ENCODE data around the gene MAPKAP1.
A peak's percentile ranks its signal among the peaks of the same experiment; 100 is the strongest.

The MAPKAP1 gene

GRCh38 chr9:125521462-125522327 is 185.3 kb downstream of the MAPKAP1 start:
- H3K36me3 ChIP-seq (ENCODE audit: control insufficient read depth, insufficient read depth, low read length): no peaks in the 10 kb centered on the region
- peak overlapping the region; percentile 8 for H2BK15ac ChIP-seq (replicated peaks; ENCODE audit: low read depth)
- H3K4me1 ChIP-seq (ENCODE audit: control insufficient read depth, low read depth, low read length): peaks cover 31% of the 10 kb centered on the region
- H4K5ac ChIP-seq (ENCODE audit: low read length): peak overlapping the region; percentile 38
- H3K4ac ChIP-seq (ENCODE audit: low read depth, low read length): peak overlapping the region; percentile 41
- H3K4me2 ChIP-seq (ENCODE audit: low read length): no peak overlapping the region
- no peak overlapping the region for H3K4me3 ChIP-seq (ENCODE audit: low read length)
- no peak overlapping the region for H2BK120ac ChIP-seq (ENCODE audit: low read depth, low read length)
- H3K9ac ChIP-seq (ENCODE audit: low read length): no peak overlapping the region
- peaks cover 2% of the 10 kb centered on the region for H3K79me1 ChIP-seq (ENCODE audit: low read length)
- H3K79me2 ChIP-seq (ENCODE audit: control insufficient read depth, insufficient read depth, low read length): no peaks in the 10 kb centered on the region
- peak overlapping the region; percentile 83 for H2AK5ac ChIP-seq (ENCODE audit: low read length)
- H3K27me3 ChIP-seq (ENCODE audit: insufficient read depth, low read length, poor library complexity): no peaks in the 10 kb centered on the region
- WGBS (ENCODE audit: extremely low coverage, insufficient coverage, low lambda C conversion rate): no CpG with 5 or more reads among the region's 3 CpGs
- H4K8ac ChIP-seq (ENCODE audit: low read depth, low read length): no peak overlapping the region
- peak overlapping the region; percentile 87 for H2BK5ac ChIP-seq (ENCODE audit: low read length)
- peak overlapping the region; percentile 25 for H3K18ac ChIP-seq (ENCODE audit: low read length)
- DNase-seq: no peak
- peak overlapping the region; percentile 30 for H3K56ac ChIP-seq (ENCODE audit: low read length)
- no peak overlapping the region for H3K23ac ChIP-seq (ENCODE audit: low read length)
- no peak overlapping the region for H3K27ac ChIP-seq (ENCODE audit: low read depth, low read length)

- no peak overlapping the region for H3K4me3 ChIP-seq (ENCODE audit: low read length)
- H3K4me2 ChIP-seq (ENCODE audit: low read length): no peak overlapping the region
- H3K23ac ChIP-seq (ENCODE audit: low read length): no peak overlapping the region
- no peak overlapping the region for H4K8ac ChIP-seq (ENCODE audit: low read depth, low read length)
- H3K79me2 ChIP-seq (ENCODE audit: control insufficient read depth, insufficient read depth, low read length): no peaks in the 10 kb centered on the region
- H3K4ac ChIP-seq (ENCODE audit: low read depth, low read length): peak overlapping the region; percentile 22
- peak overlapping the region; percentile 37 for H2BK5ac ChIP-seq (ENCODE audit: low read length)
- no CpG with 5 or more reads among the region's 3 CpGs for WGBS (ENCODE audit: extremely low coverage, insufficient coverage, low lambda C conversion rate)
- peaks cover 35% of the 10 kb centered on the region for H3K4me1 ChIP-seq (ENCODE audit: control insufficient read depth, low read depth, low read length)
- no peak overlapping the region for H3K9ac ChIP-seq (ENCODE audit: low read length)
- no peak for DNase-seq
- no peak overlapping the region for H3K27ac ChIP-seq (ENCODE audit: low read depth, low read length)
- H3K36me3 ChIP-seq (ENCODE audit: control insufficient read depth, insufficient read depth, low read length): no peaks in the 10 kb centered on the region
- no peak overlapping the region for H2BK120ac ChIP-seq (ENCODE audit: low read depth, low read length)
- peaks cover 2% of the 10 kb centered on the region for H3K79me1 ChIP-seq (ENCODE audit: low read length)
- H4K5ac ChIP-seq (ENCODE audit: low read length): no peak overlapping the region
- peak overlapping the region; percentile 18 for H3K56ac ChIP-seq (ENCODE audit: low read length)
- H2AK5ac ChIP-seq (ENCODE audit: low read length): no peak overlapping the region
- H3K18ac ChIP-seq (ENCODE audit: low read length): peak overlapping the region; percentile 40
- no peaks in the 10 kb centered on the region for H3K27me3 ChIP-seq (ENCODE audit: insufficient read depth, low read length, poor library complexity)
- no peak overlapping the region for H2BK15ac ChIP-seq (replicated peaks; ENCODE audit: low read depth)
Measured at GRCh38 chr9:125519734-125520133, 187.3 kb downstream of the MAPKAP1 start.

- Histone ChIP-seq H3K56ac (ENCODE audit: low read length) (peak overlapping the region; percentile 81), H3K79me1 (ENCODE audit: low read length) (peaks cover 5% of the 10 kb centered on the region), H3K23ac (ENCODE audit: low read length) (peak overlapping the region; percentile 86), H3K27me3 (ENCODE audit: insufficient read depth, low read length, poor library complexity) (no peaks in the 10 kb centered on the region), H3K79me2 (ENCODE audit: control insufficient read depth, insufficient read depth, low read length) (no peaks in the 10 kb centered on the region), H3K18ac (ENCODE audit: low read length) (peak overlapping the region; percentile 15), H2BK120ac (ENCODE audit: low read depth, low read length) (peak overlapping the region; percentile 86), H3K4me3 (ENCODE audit: low read length) (no peak overlapping the region), H4K8ac (ENCODE audit: low read depth, low read length) (no peak overlapping the region), H3K36me3 (ENCODE audit: control insufficient read depth, insufficient read depth, low read length) (no peaks in the 10 kb centered on the region), H3K9ac (ENCODE audit: low read length) (peak overlapping the region; percentile 21), H2BK15ac (replicated peaks; ENCODE audit: low read depth) (no peak overlapping the region), H4K5ac (ENCODE audit: low read length) (no peak overlapping the region), H3K4me1 (ENCODE audit: control insufficient read depth, low read depth, low read length) (peaks cover 38% of the 10 kb centered on the region), H3K27ac (ENCODE audit: low read depth, low read length) (peak overlapping the region; percentile 34), H2BK5ac (ENCODE audit: low read length) (peak overlapping the region; percentile 64), H3K4me2 (ENCODE audit: low read length) (no peak overlapping the region), H2AK5ac (ENCODE audit: low read length) (peak overlapping the region; percentile 89), H3K4ac (ENCODE audit: low read depth, low read length) (peak overlapping the region; percentile 48)
- no peak for DNase-seq
- WGBS (ENCODE audit: extremely low coverage, insufficient coverage, low lambda C conversion rate): no CpG with 5 or more reads among the region's 4 CpGs
Measured at GRCh38 chr9:125517577-125517976, 189.4 kb downstream of the MAPKAP1 start.

- no CpG with 5 or more reads among the region's 6 CpGs for WGBS (ENCODE audit: extremely low coverage, insufficient coverage, low lambda C conversion rate)
- Histone ChIP-seq H2BK15ac (replicated peaks; ENCODE audit: low read depth) (no peak overlapping the region), H3K4ac (ENCODE audit: low read depth, low read length) (peak overlapping the region; percentile 97), H2AK5ac (ENCODE audit: low read length) (peak overlapping the region; percentile 96), H3K56ac (ENCODE audit: low read length) (peak overlapping the region; percentile 89), H3K4me1 (ENCODE audit: control insufficient read depth, low read depth, low read length) (peaks cover 31% of the 10 kb centered on the region), H3K79me2 (ENCODE audit: control insufficient read depth, insufficient read depth, low read length) (no peaks in the 10 kb centered on the region), H3K23ac (ENCODE audit: low read length) (no peak overlapping the region), H3K4me3 (ENCODE audit: low read length) (no peak overlapping the region), H3K27me3 (ENCODE audit: insufficient read depth, low read length, poor library complexity) (no peaks in the 10 kb centered on the region), H2BK120ac (ENCODE audit: low read depth, low read length) (peak overlapping the region; percentile 99), H3K9ac (ENCODE audit: low read length) (peak overlapping the region; percentile 55), H3K27ac (ENCODE audit: low read depth, low read length) (peak overlapping the region; percentile 89), H3K18ac (ENCODE audit: low read length) (peak overlapping the region; percentile 99), H3K4me2 (ENCODE audit: low read length) (no peak overlapping the region), H3K79me1 (ENCODE audit: low read length) (peaks cover 5% of the 10 kb centered on the region), H3K36me3 (ENCODE audit: control insufficient read depth, insufficient read depth, low read length) (no peaks in the 10 kb centered on the region), H4K8ac (ENCODE audit: low read depth, low read length) (peak overlapping the region; percentile 94), H2BK5ac (ENCODE audit: low read length) (peak overlapping the region; percentile 100), H4K5ac (ENCODE audit: low read length) (peak overlapping the region; percentile 95)
- DNase-seq: peak; percentile 93
Measured at GRCh38 chr9:125515983-125516940, 190.7 kb downstream of the MAPKAP1 start.

- Histone ChIP-seq H3K36me3 (ENCODE audit: control insufficient read depth, insufficient read depth, low read length) (no peaks in the 10 kb centered on the region), H3K18ac (ENCODE audit: low read length) (peak overlapping the region; percentile 78), H3K4ac (ENCODE audit: low read depth, low read length) (peak overlapping the region; percentile 66), H2BK15ac (replicated peaks; ENCODE audit: low read depth) (no peak overlapping the region), H3K79me1 (ENCODE audit: low read length) (peaks cover 3% of the 10 kb centered on the region), H3K27ac (ENCODE audit: low read depth, low read length) (peak overlapping the region; percentile 91), H2BK120ac (ENCODE audit: low read depth, low read length) (peak overlapping the region; percentile 99), H4K5ac (ENCODE audit: low read length) (no peak overlapping the region), H3K23ac (ENCODE audit: low read length) (no peak overlapping the region), H3K4me3 (ENCODE audit: low read length) (no peak overlapping the region), H3K9ac (ENCODE audit: low read length) (peak overlapping the region; percentile 25), H3K56ac (ENCODE audit: low read length) (peak overlapping the region; percentile 47), H4K8ac (ENCODE audit: low read depth, low read length) (no peak overlapping the region), H3K79me2 (ENCODE audit: control insufficient read depth, insufficient read depth, low read length) (no peaks in the 10 kb centered on the region), H2AK5ac (ENCODE audit: low read length) (peak overlapping the region; percentile 23), H3K4me2 (ENCODE audit: low read length) (no peak overlapping the region), H3K27me3 (ENCODE audit: insufficient read depth, low read length, poor library complexity) (no peaks in the 10 kb centered on the region), H3K4me1 (ENCODE audit: control insufficient read depth, low read depth, low read length) (peaks cover 28% of the 10 kb centered on the region), H2BK5ac (ENCODE audit: low read length) (peak overlapping the region; percentile 98)
- peak; percentile 93 for DNase-seq
- WGBS (ENCODE audit: extremely low coverage, insufficient coverage, low lambda C conversion rate): no CpG with 5 or more reads among the region's 5 CpGs
Measured at GRCh38 chr9:125515281-125515680, 191.7 kb downstream of the MAPKAP1 start.
